HepG2 (cell line): ENCODE measurements around the gene SEBOX. TPM values are rescaled to one million over a fixed set of nuclear protein-coding genes. Genes with fewer than 3 reads are reported as not detected.

Experiments used
- CBFB ChIP-seq: sonication (generic); formaldehyde crosslinking; IDR thresholded peaks from 2 replicates; pipeline ENCODE4 v1.4.0; 2020; ENCODE audit warnings: missing genetic modification reagents
- HHEX ChIP-seq: IDR thresholded peaks from 2 replicates; pipeline ENCODE4 v1.6.1; 2016; ENCODE audit warnings: control low read depth
- HNRNPH1 ChIP-seq: fragments of 200-400 bp; formaldehyde crosslinking; optimal IDR thresholded peaks from 2 replicates; pipeline ENCODE3; 2017; ENCODE audit warnings: mild to moderate bottlenecking, low read depth, low read length
- KDM3A ChIP-seq: IDR thresholded peaks from 2 replicates; pipeline ENCODE4 v1.6.1; 2018; ENCODE audit warnings: low read depth, missing compliant biosample characterization
- MAFF ChIP-seq: IDR thresholded peaks from 2 replicates; pipeline ENCODE4 v1.6.1; 2011; ENCODE audit warnings: low read depth, low read length, improper control_type of control experiment
- NR2F6 ChIP-seq, 2 experiments: IDR thresholded peaks; 2 replicates each; pipeline ENCODE4 v1.6.1; 2016; ENCODE audit warnings: antibody characterized with exemption in 1 of 2, mild to moderate bottlenecking in 1 of 2
- NR3C1 ChIP-seq: sonication (generic); formaldehyde crosslinking; IDR thresholded peaks from 2 replicates; pipeline ENCODE4 v1.4.0; 2020; ENCODE audit warnings: missing genetic modification reagents
- TOPORS ChIP-seq: sonication (generic); formaldehyde crosslinking; IDR thresholded peaks from 2 replicates; pipeline ENCODE4 v1.8.0; 2023; ENCODE audit warnings: mild to moderate bottlenecking, missing genetic modification reagents
- ZKSCAN8 ChIP-seq: IDR thresholded peaks from 2 replicates; pipeline ENCODE4 v1.6.1; 2016; ENCODE audit warnings: borderline replicate concordance, missing genetic modification reagents, missing compliant biosample characterization
- ZNF253 ChIP-seq: sonication (generic); formaldehyde crosslinking; IDR thresholded peaks from 2 replicates; pipeline ENCODE4 v1.8.0; 2022; ENCODE audit warnings: mild to moderate bottlenecking, missing genetic modification reagents, borderline replicate concordance
- ZNF263 ChIP-seq: sonication (generic); formaldehyde crosslinking; IDR thresholded peaks from 2 replicates; pipeline ENCODE4 v1.4.0; 2020; ENCODE audit warnings: missing genetic modification reagents
- ZNF3 ChIP-seq: IDR thresholded peaks from 2 replicates; pipeline ENCODE4 v1.7.0; 2017; ENCODE audit warnings: inconsistent platforms
- ZNF510 ChIP-seq: sonication (generic); formaldehyde crosslinking; IDR thresholded peaks from 2 replicates; pipeline ENCODE4 v1.4.0; 2020; ENCODE audit warnings: low read depth, mild to moderate bottlenecking, missing genetic modification reagents
- ZNF549 ChIP-seq: sonication (generic); formaldehyde crosslinking; IDR thresholded peaks from 2 replicates; pipeline ENCODE4 v1.5.0; 2020; ENCODE audit warnings: missing genetic modification reagents
- ZNF674 ChIP-seq: sonication (generic); formaldehyde crosslinking; IDR thresholded peaks from 2 replicates; pipeline ENCODE4 v1.5.0; 2020; ENCODE audit warnings: low read depth, mild to moderate bottlenecking, missing genetic modification reagents
- ZNF724P ChIP-seq: sonication (generic); formaldehyde crosslinking; IDR thresholded peaks from 2 replicates; pipeline ENCODE4 v1.8.0; 2022; ENCODE audit warnings: missing genetic modification reagents, borderline replicate concordance
- ZNF75D ChIP-seq: sonication (generic); formaldehyde crosslinking; IDR thresholded peaks from 2 replicates; pipeline ENCODE4 v1.8.1; 2023; ENCODE audit warnings: missing genetic modification reagents, mild to moderate bottlenecking, borderline replicate concordance
- ZNF790 ChIP-seq: sonication (generic); formaldehyde crosslinking; IDR thresholded peaks from 2 replicates; pipeline ENCODE4 v1.8.0; 2022; ENCODE audit warnings: missing genetic modification reagents, mild to moderate bottlenecking, borderline replicate concordance
- polyA plus RNA-seq, 8 experiments: library from polyadenylated mRNA; depleted of rRNA in 3 of 8; stranded (reverse) in 7 of 8; unstranded in 1 of 8; fragments of >200 nt; fragmentation: Illumina TruSeq in 4 of 8; extraction: Trizol in 4 of 8; gene quantifications; 2 replicates each; pipeline versions ENCODE4 v1.2.1 to v1.2.3, GENCODE V29; 2011 to 2016; ENCODE audit warnings: low read depth in 4 of 8, missing spikeins in 1 of 8, mixed read lengths in 1 of 8; ENCODE audit not compliant: insufficient read depth in 1 of 8
- total RNA-seq, 5 experiments: library from RNA; depleted of rRNA; stranded (reverse); fragments of >200 nt; fragmentation: Illumina TruSeq; extraction: Trizol; gene quantifications; 2 replicates each; pipeline ENCODE4 v1.2.3, GENCODE V29; 2016; ENCODE audit warnings: low read depth in 1 of 5
- TF ChIP-seq, protein P1 (sequence below): sonication (generic); formaldehyde crosslinking; IDR thresholded peaks from 2 replicates; pipeline ENCODE4 v1.4.0; 2020; ENCODE audit warnings: missing genetic modification reagents
- TF ChIP-seq, protein P2 (sequence below): sonication (generic); formaldehyde crosslinking; IDR thresholded peaks from 2 replicates; pipeline ENCODE4 v1.8.1; 2022; ENCODE audit warnings: low read depth, mild to moderate bottlenecking, missing genetic modification reagents
- TF ChIP-seq, protein P3 (sequence below): fragments of 450-650 bp; IDR thresholded peaks from 2 replicates; pipeline ENCODE4 v1.6.1; 2016
- TF ChIP-seq, protein P4 (sequence below): sonication (generic); formaldehyde crosslinking; IDR thresholded peaks from 2 replicates; pipeline ENCODE4 v1.5.0; 2020; ENCODE audit warnings: mild to moderate bottlenecking, missing genetic modification reagents

The SEBOX gene
- total and polyA plus RNA-seq, 2 of the 13 experiments (the other 11 are each of a cell fraction or from before 2014, with no cell fraction given): not detected

DNA sequence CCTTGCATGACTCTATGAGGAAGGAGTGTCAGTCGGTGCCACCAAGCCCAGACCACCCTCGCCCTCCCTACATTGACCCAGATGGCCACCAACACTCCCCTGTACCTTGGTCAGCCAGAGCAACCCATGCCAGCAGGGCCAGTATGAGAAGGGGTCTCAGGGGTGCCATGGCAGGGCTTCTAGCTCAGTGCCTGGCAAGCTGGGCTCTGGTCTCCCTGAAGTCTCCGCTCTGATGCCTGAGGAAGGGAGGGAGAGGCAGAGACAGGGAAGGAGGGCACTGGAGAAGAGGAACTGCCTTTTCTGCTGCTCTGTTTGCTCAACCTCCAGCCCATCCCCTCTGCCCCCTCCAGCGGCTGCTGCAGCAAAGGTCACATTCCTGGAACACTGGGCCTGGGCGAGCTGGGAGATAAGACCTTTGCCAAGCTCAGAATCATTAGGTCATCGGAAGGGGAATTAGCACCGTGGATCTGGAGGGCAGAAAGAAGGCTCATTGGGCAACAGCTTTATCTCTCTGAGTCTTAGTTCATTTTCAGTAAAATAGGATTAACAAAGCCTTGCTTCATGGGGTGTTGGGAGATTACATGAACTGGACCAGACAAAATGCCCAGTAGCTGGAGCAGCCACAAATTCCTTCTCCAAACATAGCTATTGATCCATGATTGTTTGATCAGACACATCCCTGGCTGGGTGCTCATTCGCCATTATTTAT, 5.2 kb upstream of the SEBOX start, which contains the start of gene VTN (continued):
- TF ChIP-seq, protein P1, sequence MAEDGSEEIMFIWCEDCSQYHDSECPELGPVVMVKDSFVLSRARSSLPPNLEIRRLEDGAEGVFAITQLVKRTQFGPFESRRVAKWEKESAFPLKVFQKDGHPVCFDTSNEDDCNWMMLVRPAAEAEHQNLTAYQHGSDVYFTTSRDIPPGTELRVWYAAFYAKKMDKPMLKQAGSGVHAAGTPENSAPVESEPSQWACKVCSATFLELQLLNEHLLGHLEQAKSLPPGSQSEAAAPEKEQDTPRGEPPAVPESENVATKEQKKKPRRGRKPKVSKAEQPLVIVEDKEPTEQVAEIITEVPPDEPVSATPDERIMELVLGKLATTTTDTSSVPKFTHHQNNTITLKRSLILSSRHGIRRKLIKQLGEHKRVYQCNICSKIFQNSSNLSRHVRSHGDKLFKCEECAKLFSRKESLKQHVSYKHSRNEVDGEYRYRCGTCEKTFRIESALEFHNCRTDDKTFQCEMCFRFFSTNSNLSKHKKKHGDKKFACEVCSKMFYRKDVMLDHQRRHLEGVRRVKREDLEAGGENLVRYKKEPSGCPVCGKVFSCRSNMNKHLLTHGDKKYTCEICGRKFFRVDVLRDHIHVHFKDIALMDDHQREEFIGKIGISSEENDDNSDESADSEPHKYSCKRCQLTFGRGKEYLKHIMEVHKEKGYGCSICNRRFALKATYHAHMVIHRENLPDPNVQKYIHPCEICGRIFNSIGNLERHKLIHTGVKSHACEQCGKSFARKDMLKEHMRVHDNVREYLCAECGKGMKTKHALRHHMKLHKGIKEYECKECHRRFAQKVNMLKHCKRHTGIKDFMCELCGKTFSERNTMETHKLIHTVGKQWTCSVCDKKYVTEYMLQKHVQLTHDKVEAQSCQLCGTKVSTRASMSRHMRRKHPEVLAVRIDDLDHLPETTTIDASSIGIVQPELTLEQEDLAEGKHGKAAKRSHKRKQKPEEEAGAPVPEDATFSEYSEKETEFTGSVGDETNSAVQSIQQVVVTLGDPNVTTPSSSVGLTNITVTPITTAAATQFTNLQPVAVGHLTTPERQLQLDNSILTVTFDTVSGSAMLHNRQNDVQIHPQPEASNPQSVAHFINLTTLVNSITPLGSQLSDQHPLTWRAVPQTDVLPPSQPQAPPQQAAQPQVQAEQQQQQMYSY (CRISPR knock-in tag): no peak; the same call in 1 of the 2 replicates
- peak; percentile 74 for TF ChIP-seq HHEX (CRISPR knock-in tag)
- TF ChIP-seq, protein P2, sequence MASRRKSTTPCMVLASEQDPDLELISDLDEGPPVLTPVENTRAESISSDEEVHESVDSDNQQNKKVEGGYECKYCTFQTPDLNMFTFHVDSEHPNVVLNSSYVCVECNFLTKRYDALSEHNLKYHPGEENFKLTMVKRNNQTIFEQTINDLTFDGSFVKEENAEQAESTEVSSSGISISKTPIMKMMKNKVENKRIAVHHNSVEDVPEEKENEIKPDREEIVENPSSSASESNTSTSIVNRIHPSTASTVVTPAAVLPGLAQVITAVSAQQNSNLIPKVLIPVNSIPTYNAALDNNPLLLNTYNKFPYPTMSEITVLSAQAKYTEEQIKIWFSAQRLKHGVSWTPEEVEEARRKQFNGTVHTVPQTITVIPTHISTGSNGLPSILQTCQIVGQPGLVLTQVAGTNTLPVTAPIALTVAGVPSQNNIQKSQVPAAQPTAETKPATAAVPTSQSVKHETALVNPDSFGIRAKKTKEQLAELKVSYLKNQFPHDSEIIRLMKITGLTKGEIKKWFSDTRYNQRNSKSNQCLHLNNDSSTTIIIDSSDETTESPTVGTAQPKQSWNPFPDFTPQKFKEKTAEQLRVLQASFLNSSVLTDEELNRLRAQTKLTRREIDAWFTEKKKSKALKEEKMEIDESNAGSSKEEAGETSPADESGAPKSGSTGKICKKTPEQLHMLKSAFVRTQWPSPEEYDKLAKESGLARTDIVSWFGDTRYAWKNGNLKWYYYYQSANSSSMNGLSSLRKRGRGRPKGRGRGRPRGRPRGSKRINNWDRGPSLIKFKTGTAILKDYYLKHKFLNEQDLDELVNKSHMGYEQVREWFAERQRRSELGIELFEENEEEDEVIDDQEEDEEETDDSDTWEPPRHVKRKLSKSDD (CRISPR knock-in tag): peak; percentile 83; the same call in 1 of the 2 replicates
- TF ChIP-seq ZNF263 (CRISPR knock-in tag): peak; percentile 83
- no peak for TF ChIP-seq ZNF790 (CRISPR knock-in tag)
- no peak for TF ChIP-seq KDM3A
- TF ChIP-seq CBFB: no peak
- TF ChIP-seq ZNF253 (CRISPR knock-in tag): 0 out of 2 replicates have a peak, but pooled peaks have one; percentile 29
- TF ChIP-seq ZNF724P (CRISPR knock-in tag): no peak
- TF ChIP-seq ZNF674: no peak
- TF ChIP-seq, protein P3, sequence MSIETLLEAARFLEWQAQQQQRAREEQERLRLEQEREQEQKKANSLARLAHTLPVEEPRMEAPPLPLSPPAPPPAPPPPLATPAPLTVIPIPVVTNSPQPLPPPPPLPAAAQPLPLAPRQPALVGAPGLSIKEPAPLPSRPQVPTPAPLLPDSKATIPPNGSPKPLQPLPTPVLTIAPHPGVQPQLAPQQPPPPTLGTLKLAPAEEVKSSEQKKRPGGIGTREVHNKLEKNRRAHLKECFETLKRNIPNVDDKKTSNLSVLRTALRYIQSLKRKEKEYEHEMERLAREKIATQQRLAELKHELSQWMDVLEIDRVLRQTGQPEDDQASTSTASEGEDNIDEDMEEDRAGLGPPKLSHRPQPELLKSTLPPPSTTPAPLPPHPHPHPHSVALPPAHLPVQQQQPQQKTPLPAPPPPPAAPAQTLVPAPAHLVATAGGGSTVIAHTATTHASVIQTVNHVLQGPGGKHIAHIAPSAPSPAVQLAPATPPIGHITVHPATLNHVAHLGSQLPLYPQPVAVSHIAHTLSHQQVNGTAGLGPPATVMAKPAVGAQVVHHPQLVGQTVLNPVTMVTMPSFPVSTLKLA: no peak
- peak; percentile 46 for TF ChIP-seq HNRNPH1
- no peak for TF ChIP-seq ZNF75D (CRISPR knock-in tag)
- TF ChIP-seq ZKSCAN8 (CRISPR knock-in tag): no peak; the same call in 1 of the 2 replicates
- TF ChIP-seq MAFF: no peak
- TF ChIP-seq NR3C1 (CRISPR knock-in tag): no peak
- TF ChIP-seq, protein P4, sequence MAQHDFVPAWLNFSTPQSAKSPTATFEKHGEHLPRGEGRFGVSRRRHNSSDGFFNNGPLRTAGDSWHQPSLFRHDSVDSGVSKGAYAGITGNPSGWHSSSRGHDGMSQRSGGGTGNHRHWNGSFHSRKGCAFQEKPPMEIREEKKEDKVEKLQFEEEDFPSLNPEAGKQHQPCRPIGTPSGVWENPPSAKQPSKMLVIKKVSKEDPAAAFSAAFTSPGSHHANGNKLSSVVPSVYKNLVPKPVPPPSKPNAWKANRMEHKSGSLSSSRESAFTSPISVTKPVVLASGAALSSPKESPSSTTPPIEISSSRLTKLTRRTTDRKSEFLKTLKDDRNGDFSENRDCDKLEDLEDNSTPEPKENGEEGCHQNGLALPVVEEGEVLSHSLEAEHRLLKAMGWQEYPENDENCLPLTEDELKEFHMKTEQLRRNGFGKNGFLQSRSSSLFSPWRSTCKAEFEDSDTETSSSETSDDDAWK (CRISPR knock-in tag): no peak
- TF ChIP-seq ZNF510 (CRISPR knock-in tag): peak; percentile 81; the same call in 1 of the 2 replicates
- no peak for TF ChIP-seq ZNF549 (CRISPR knock-in tag)
- no peak for TF ChIP-seq ZNF3
- TF ChIP-seq NR2F6 (IDR thresholded peaks at IDR 0.05): peak; percentile 99
- TF ChIP-seq NR2F6 (CRISPR knock-in tag; IDR thresholded peaks at IDR 0.05): peak; percentile 99
- TF ChIP-seq TOPORS (CRISPR knock-in tag): 0 out of 2 replicates have a peak, but pooled peaks have one; percentile 32
